Hepatocyte (in vitro differentiated cells): ENCODE results near the gene DAB1. TPM values are rescaled to one million over a fixed set of nuclear protein-coding genes. Genes with fewer than 3 reads are reported as not detected.

Source experiments
- DNase-seq: peaks from one replicate; pipeline ENCODE4 v3.0.0-alpha.2; 2016; ENCODE audit warnings: low spot score
- H2AFZ ChIP-seq: fragments of 200-600 bp; sonication (generic); 2 replicates; pipeline ENCODE4 v1.6.0; 2016; ENCODE audit warnings: antibody characterized with exemption, mild to moderate bottlenecking
- H3K27ac ChIP-seq: fragments of 200-600 bp; sonication (generic); 2 replicates; pipeline ENCODE4 v1.5.1; 2016; ENCODE audit warnings: mild to moderate bottlenecking
- H3K27me3 ChIP-seq: fragments of 200-600 bp; sonication (generic); 2 replicates; pipeline ENCODE4 v1.6.1; 2016
- H3K36me3 ChIP-seq: fragments of 200-600 bp; sonication (generic); replicated peaks from 2 replicates; pipeline ENCODE4 v1.5.1; 2016; ENCODE audit warnings: low read depth; ENCODE audit not compliant: insufficient read depth
- H3K4me1 ChIP-seq: fragments of 200-600 bp; sonication (generic); 2 replicates; pipeline ENCODE4 v1.5.1; 2016; ENCODE audit warnings: mild to moderate bottlenecking, moderate library complexity; ENCODE audit not compliant: insufficient read depth
- H3K4me2 ChIP-seq: fragments of 200-600 bp; sonication (generic); 2 replicates; pipeline ENCODE4 v1.6.0; 2016
- H3K4me3 ChIP-seq: fragments of 200-600 bp; sonication (generic); 2 replicates; pipeline ENCODE4 v1.5.1; 2016; ENCODE audit warnings: mild to moderate bottlenecking
- H3K79me2 ChIP-seq: fragments of 200-600 bp; sonication (generic); 2 replicates; pipeline ENCODE4 v1.6.0; 2017; ENCODE audit warnings: mild to moderate bottlenecking
- H3K9me2 ChIP-seq: fragments of 200-600 bp; sonication (generic); replicated peaks from 2 replicates; pipeline ENCODE4 v1.6.0; 2017; ENCODE audit warnings: mild to moderate bottlenecking; ENCODE audit not compliant: insufficient read depth
- H3K9me3 ChIP-seq: fragments of 200-600 bp; sonication (generic); 2 replicates; pipeline ENCODE4 v1.5.1; 2016; ENCODE audit warnings: low read depth, mild to moderate bottlenecking
- H4K20me1 ChIP-seq: fragments of 200-600 bp; sonication (generic); 2 replicates; pipeline ENCODE4 v1.6.0; 2016; ENCODE audit warnings: mild to moderate bottlenecking; ENCODE audit not compliant: insufficient read depth, poor library complexity, severe bottlenecking
- EZH2 ChIP-seq: fragments of 200-600 bp; sonication (generic); IDR thresholded peaks from 2 replicates; pipeline ENCODE4 v1.6.1; 2016; ENCODE audit warnings: antibody characterized with exemption, mild to moderate bottlenecking, borderline replicate concordance
- EZH2phosphoT487 ChIP-seq: fragments of 200-600 bp; sonication (generic); IDR thresholded peaks from one replicate; pipeline ENCODE4 v1.6.1; 2018; ENCODE audit warnings: antibody characterized with exemption, mild to moderate bottlenecking, low read depth, moderate library complexity; ENCODE audit not compliant: unreplicated experiment, severe bottlenecking
- WGBS: methylation state at CpG from one replicate; pipeline ENCODE4 v1.1.6; 2016; ENCODE audit warnings: low lambda C conversion rate; ENCODE audit errors: missing lambda C conversion rate; 5-methylcytosine and 5-hydroxymethylcytosine counted together
- polyA plus RNA-seq: library from polyadenylated mRNA; unstranded; fragments of >200 nt; fragmentation: Nextera tagmentation; extraction: Ambion mirVana; gene quantifications from 2 replicates; pipeline ENCODE4 v1.2.1, GENCODE V29; 2016
- total RNA-seq: library from RNA; depleted of rRNA; stranded (reverse); fragments of >200 nt; gene quantifications from 2 replicates; pipeline ENCODE4 v1.2.3, GENCODE V29; 2014
- TF ChIP-seq, protein P1 (sequence below): fragments of 200-600 bp; sonication (generic); IDR thresholded peaks from 2 replicates; pipeline ENCODE4 v1.5.1; 2016; ENCODE audit warnings: antibody characterized with exemption, mild to moderate bottlenecking; ENCODE audit not compliant: poor library complexity

DAB1 gene
- total and polyA plus RNA-seq, 2 experiments from 2014 or later = 19.5 to 37.6 TPM

DNA sequence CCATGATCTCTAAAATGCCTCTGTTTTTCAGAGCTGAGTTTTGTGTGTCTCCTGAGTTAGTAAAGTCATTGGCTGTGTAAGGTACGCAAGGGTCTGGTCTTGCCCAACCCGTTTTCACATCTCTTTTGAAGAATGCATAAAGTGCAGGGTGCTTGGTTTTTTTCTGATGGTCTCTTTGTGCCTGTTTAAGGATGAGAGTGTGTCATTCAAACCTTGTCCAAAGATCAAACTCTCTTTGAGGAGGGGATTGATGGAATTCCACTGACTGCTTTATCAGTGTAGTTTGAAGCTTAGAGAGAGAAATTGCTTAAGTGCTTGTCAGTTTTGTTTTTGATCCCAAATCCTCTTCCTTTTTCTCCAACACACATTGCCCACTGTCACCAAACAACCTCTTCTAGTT is 438.0 kb downstream of the DAB1 start:
- Histone ChIP-seq H3K79me2 (no peaks in the 10 kb centered on the region), H2AFZ (no peak overlapping the region), H3K27ac (no peak overlapping the region), H3K36me3 (no peaks in the 10 kb centered on the region), H4K20me1 (no peaks in the 10 kb centered on the region), H3K4me3 (no peak overlapping the region), H3K4me2 (no peak overlapping the region), H3K9me3 (no peaks in the 10 kb centered on the region), H3K4me1 (no peaks in the 10 kb centered on the region), H3K27me3 (no peaks in the 10 kb centered on the region), H3K9me2 (no peaks in the 10 kb centered on the region)
- no peak for TF ChIP-seq EZH2
- TF ChIP-seq, protein P1, sequence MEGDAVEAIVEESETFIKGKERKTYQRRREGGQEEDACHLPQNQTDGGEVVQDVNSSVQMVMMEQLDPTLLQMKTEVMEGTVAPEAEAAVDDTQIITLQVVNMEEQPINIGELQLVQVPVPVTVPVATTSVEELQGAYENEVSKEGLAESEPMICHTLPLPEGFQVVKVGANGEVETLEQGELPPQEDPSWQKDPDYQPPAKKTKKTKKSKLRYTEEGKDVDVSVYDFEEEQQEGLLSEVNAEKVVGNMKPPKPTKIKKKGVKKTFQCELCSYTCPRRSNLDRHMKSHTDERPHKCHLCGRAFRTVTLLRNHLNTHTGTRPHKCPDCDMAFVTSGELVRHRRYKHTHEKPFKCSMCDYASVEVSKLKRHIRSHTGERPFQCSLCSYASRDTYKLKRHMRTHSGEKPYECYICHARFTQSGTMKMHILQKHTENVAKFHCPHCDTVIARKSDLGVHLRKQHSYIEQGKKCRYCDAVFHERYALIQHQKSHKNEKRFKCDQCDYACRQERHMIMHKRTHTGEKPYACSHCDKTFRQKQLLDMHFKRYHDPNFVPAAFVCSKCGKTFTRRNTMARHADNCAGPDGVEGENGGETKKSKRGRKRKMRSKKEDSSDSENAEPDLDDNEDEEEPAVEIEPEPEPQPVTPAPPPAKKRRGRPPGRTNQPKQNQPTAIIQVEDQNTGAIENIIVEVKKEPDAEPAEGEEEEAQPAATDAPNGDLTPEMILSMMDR = no peak
- TF ChIP-seq EZH2phosphoT487 = no peak
- DNase-seq = no peak
- WGBS = 57% methylated on average over 2 of the region's 2 CpGs

DNA sequence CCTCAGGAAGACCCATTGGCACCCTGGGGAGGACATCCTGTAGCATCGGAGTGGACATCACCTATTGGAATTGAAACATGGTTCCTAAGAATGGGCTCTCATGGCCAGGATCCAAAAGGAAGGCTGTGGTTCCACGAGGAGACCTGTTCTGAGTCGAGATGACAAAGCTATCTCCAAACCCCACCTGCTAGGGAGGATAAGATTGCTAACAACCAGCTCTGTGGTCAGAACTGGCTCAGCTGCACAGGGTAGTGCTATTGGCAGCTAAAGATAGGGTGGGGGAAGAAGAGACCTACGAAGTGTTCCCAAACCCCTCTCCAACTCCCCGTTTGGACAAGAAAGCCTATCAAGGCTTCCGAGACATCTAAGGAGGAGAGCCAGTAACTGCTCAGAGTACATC is 440.4 kb downstream of the DAB1 start:
- H3K4me2 ChIP-seq = no peak overlapping the region
- no peak for DNase-seq
- H3K27ac ChIP-seq = no peak overlapping the region
- H3K9me2 ChIP-seq = no peaks in the 10 kb centered on the region
- no peaks in the 10 kb centered on the region for H3K27me3 ChIP-seq
- H3K36me3 ChIP-seq = no peaks in the 10 kb centered on the region
- H3K4me1 ChIP-seq = no peaks in the 10 kb centered on the region
- H3K4me3 ChIP-seq = no peak overlapping the region
- TF ChIP-seq EZH2 (no peak), EZH2phosphoT487 (no peak)
- TF ChIP-seq, protein P1 = no peak
- 86% methylated on average over 6 of the region's 6 CpGs for WGBS
- H3K79me2 ChIP-seq = no peaks in the 10 kb centered on the region
- no peak overlapping the region for H2AFZ ChIP-seq
- no peaks in the 10 kb centered on the region for H3K9me3 ChIP-seq
- H4K20me1 ChIP-seq = no peaks in the 10 kb centered on the region

DNA sequence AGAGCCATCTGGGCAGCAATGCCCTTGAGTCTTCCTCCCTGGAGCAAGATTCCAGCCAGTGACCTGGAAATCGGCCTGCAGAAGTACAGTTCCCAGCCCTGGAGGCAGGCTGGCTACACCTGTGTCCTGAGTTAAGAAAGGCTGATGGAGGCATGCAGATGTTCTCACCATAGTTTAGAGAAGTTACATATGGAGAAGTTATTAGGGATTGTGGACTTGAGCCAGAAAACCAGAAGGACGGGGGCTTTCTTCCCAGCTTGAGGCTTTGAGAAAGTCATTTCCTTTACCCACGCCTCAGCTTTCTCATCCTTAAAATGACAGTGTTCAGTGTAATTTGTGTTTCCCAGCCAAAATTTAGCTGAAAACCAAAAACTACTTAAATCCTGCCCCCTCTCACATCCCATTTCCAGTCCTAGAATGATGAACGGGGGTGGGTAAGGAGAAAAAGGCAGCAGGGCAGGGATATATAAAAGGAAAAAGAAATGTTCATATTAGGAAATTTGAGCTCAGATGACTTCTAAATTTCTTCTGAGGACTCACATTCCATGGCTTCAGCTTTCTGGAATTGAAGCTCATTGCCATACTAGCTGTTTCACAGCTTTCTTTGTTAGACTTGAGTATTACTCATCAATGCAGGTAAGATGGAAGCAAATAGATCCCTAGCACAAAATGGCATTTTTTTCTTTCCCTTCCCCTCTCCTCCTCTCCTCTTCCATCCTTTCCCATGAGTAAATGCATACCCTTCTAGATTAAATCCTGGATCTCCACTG is 443.7 kb downstream of the DAB1 start:
- no peaks in the 10 kb centered on the region for H3K36me3 ChIP-seq
- no peak overlapping the region for H3K4me2 ChIP-seq
- no peak for TF ChIP-seq EZH2
- no peak for TF ChIP-seq EZH2phosphoT487
- TF ChIP-seq, protein P1 = no peak
- H3K4me3 ChIP-seq = no peak overlapping the region
- no peaks in the 10 kb centered on the region for H3K79me2 ChIP-seq
- WGBS = 75% methylated on average over 4 of the region's 4 CpGs
- H2AFZ ChIP-seq = no peak overlapping the region
- H3K27ac ChIP-seq = no peak overlapping the region
- no peak for DNase-seq
- H3K9me3 ChIP-seq = no peaks in the 10 kb centered on the region
- H3K27me3 ChIP-seq = no peaks in the 10 kb centered on the region
- no peaks in the 10 kb centered on the region for H3K4me1 ChIP-seq
- no peaks in the 10 kb centered on the region for H4K20me1 ChIP-seq
- no peaks in the 10 kb centered on the region for H3K9me2 ChIP-seq
